OCI-LY1 (cell line): ENCODE results near the gene ZCCHC3.
"Not testable (repeated sequence)": the region's sequence is repeated elsewhere in the genome, so short reads cannot be mapped to it uniquely, and the experiment has no call there.

Source experiments
- H2AFZ ChIP-seq: fragments of 200-600 bp; sonication (generic), shearing (Covaris generic); 2 replicates; pipeline ENCODE4 v1.6.0; 2014; ENCODE audit warnings: antibody characterized with exemption, mild to moderate bottlenecking, low read length
- H3F3A ChIP-seq: fragments of 200-600 bp; sonication (generic), shearing (Covaris generic); 2 replicates; pipeline ENCODE4 v1.6.0; 2014; ENCODE audit warnings: mild to moderate bottlenecking, antibody characterized with exemption, low read length, moderate library complexity; ENCODE audit not compliant: insufficient read depth
- H3K27ac ChIP-seq: fragments of 200-600 bp; sonication (generic); 2 replicates; pipeline ENCODE4 v1.5.1; 2014; ENCODE audit warnings: low read length, mixed run types, mild to moderate bottlenecking, low read depth; ENCODE audit not compliant: poor library complexity, severe bottlenecking
- H3K27me3 ChIP-seq: fragments of 200-600 bp; sonication (generic); 2 replicates; pipeline ENCODE4 v1.6.0; 2014; ENCODE audit warnings: antibody characterized with exemption, mild to moderate bottlenecking, low read length, moderate library complexity; ENCODE audit not compliant: insufficient read depth
- H3K36me3 ChIP-seq: fragments of 200-600 bp; sonication (generic); 2 replicates; pipeline ENCODE4 v1.6.1; 2014; ENCODE audit warnings: mild to moderate bottlenecking, antibody characterized with exemption, low read length, moderate library complexity, mixed read lengths; ENCODE audit not compliant: insufficient read depth
- H3K4me1 ChIP-seq: fragments of 200-600 bp; sonication (generic); 2 replicates; pipeline ENCODE4 v1.5.1; 2014; ENCODE audit warnings: mild to moderate bottlenecking, low read length, moderate library complexity; ENCODE audit not compliant: insufficient read depth, severe bottlenecking
- H3K4me2 ChIP-seq: fragments of 200-600 bp; sonication (generic), shearing (Covaris generic); 2 replicates; pipeline ENCODE4 v1.6.1; 2014; ENCODE audit warnings: low read length
- H3K4me3 ChIP-seq: fragments of 200-600 bp; sonication (generic); 2 replicates; pipeline ENCODE4 v1.5.1; 2014; ENCODE audit warnings: low read length, low read depth, mild to moderate bottlenecking, mixed read lengths; ENCODE audit not compliant: poor library complexity, severe bottlenecking
- H3K79me2 ChIP-seq: fragments of 200-600 bp; shearing (Covaris generic); 2 replicates; pipeline ENCODE4 v1.6.1; 2016; ENCODE audit warnings: mixed run types, low read length, mixed read lengths; ENCODE audit not compliant: insufficient read depth
- H3K9ac ChIP-seq: fragments of 200-600 bp; sonication (generic), shearing (Covaris generic); 2 replicates; pipeline ENCODE4 v1.6.1; 2014; ENCODE audit warnings: mild to moderate bottlenecking, low read length, mixed read lengths
- H3K9me2 ChIP-seq: fragments of 200-600 bp; sonication (generic), shearing (Covaris generic); 2 replicates; pipeline ENCODE4 v1.6.1; 2014; ENCODE audit warnings: low read depth, mild to moderate bottlenecking, low read length, mixed read lengths
- H3K9me3 ChIP-seq: fragments of 200-600 bp; shearing (Covaris generic); 2 replicates; pipeline ENCODE4 v1.6.1; 2014; ENCODE audit warnings: low read length, mixed read lengths
- H4K20me1 ChIP-seq: fragments of 200-600 bp; sonication (generic), shearing (Covaris generic); 2 replicates; pipeline ENCODE4 v1.6.0; 2016; ENCODE audit warnings: mild to moderate bottlenecking, low read length; ENCODE audit not compliant: insufficient read depth
- EZH2 ChIP-seq: fragments of 200-600 bp; sonication (generic), shearing (Covaris generic); IDR thresholded peaks from 2 replicates; pipeline ENCODE4 v1.8.0; 2017; ENCODE audit warnings: borderline replicate concordance, mixed run types, mild to moderate bottlenecking, antibody characterized with exemption, low read length, moderate library complexity, mixed read lengths
- TF ChIP-seq, protein P1 (sequence below): fragments of 200-600 bp; sonication (generic), shearing (Covaris generic); IDR thresholded peaks from 2 replicates; pipeline ENCODE4 v1.5.1; 2017; ENCODE audit warnings: mild to moderate bottlenecking, antibody characterized with exemption, low read length, moderate library complexity, mixed read lengths

ZCCHC3 gene

DNA sequence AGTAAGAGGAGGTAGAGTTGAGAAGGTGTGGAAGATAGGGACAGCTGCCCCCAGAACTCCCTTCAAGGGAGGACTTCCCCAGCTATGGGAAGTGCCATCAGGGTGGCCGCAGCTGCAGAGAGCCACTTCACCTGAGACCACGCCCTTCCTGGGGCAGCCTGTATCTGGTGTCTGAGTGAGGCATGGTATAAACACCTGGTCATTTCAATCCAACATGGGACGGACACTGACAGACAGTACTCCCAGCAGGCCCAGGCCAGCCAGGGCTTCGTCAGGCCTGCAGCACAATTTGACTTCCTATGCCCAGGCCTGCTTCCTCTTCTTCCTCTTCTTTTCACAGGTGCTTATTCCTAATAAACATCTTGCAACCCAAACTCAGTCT, 32.5 kb downstream of the ZCCHC3 start:
- H4K20me1 ChIP-seq = no peaks in the 10 kb centered on the region
- H3K4me1 ChIP-seq = peaks cover 29% of the 10 kb centered on the region
- H3F3A ChIP-seq = no peaks in the 10 kb centered on the region
- H3K4me2 ChIP-seq = peak overlapping the region; percentile 85; the same call in 1 of the 2 replicates
- no peaks in the 10 kb centered on the region for H3K79me2 ChIP-seq
- peaks cover 4% of the 10 kb centered on the region; the same call in 1 of the 2 replicates for H3K36me3 ChIP-seq
- peak overlapping the region; percentile 52 for H3K27ac ChIP-seq
- TF ChIP-seq EZH2 = no peak
- TF ChIP-seq, protein P1, sequence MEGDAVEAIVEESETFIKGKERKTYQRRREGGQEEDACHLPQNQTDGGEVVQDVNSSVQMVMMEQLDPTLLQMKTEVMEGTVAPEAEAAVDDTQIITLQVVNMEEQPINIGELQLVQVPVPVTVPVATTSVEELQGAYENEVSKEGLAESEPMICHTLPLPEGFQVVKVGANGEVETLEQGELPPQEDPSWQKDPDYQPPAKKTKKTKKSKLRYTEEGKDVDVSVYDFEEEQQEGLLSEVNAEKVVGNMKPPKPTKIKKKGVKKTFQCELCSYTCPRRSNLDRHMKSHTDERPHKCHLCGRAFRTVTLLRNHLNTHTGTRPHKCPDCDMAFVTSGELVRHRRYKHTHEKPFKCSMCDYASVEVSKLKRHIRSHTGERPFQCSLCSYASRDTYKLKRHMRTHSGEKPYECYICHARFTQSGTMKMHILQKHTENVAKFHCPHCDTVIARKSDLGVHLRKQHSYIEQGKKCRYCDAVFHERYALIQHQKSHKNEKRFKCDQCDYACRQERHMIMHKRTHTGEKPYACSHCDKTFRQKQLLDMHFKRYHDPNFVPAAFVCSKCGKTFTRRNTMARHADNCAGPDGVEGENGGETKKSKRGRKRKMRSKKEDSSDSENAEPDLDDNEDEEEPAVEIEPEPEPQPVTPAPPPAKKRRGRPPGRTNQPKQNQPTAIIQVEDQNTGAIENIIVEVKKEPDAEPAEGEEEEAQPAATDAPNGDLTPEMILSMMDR = no peak
- no peak overlapping the region for H3K4me3 ChIP-seq
- no peaks in the 10 kb centered on the region for H3K9me3 ChIP-seq
- no peaks in the 10 kb centered on the region for H3K27me3 ChIP-seq
- H3K9ac ChIP-seq = no peak overlapping the region
- no peaks in the 10 kb centered on the region for H3K9me2 ChIP-seq
- H2AFZ ChIP-seq = no peak overlapping the region

DNA sequence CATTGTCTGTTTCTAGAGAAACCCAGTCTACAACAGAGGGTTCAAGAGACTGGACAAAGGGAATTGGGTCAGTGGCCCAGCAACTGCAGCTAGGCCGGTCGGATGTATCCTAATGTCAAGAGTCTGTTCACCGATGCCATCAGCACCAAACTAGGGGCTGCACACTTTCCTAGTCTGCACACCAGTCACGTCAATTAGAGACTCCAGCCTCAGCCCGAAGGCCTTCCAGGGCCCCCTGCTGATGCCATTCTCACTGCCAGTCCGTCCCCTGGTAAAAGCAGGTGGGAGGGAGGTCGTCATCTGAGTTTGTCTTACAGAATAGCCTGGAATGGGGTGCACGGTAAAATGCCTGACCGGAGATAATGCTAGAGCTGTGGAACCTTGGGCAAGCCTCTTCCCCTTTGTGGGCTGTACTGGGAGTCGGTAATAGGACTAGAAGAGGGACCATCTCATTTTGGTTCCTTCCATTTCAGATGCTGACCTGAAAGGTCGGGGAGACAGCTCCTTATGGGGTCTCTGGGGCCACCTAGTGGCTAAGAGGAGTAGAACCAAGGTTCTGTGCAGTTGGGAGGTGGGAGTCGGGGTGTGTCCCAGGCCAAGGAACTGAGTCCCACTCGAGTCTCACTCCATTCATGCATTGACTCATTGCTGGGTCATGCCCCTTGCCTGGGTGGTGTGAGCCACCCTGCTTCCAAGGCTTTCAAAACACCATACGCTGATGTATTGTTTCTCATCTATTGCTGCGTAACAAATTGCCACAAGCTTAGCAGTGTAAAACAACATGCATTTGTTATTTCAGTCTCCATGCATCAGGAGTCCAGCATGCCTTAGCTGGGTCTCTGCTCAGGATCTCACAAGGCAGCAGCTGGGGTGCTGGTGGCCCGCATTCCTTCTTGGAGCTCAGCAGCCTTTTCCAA, 33.1 kb downstream of the ZCCHC3 start:
- no peak overlapping the region for H3K4me2 ChIP-seq

DNA sequence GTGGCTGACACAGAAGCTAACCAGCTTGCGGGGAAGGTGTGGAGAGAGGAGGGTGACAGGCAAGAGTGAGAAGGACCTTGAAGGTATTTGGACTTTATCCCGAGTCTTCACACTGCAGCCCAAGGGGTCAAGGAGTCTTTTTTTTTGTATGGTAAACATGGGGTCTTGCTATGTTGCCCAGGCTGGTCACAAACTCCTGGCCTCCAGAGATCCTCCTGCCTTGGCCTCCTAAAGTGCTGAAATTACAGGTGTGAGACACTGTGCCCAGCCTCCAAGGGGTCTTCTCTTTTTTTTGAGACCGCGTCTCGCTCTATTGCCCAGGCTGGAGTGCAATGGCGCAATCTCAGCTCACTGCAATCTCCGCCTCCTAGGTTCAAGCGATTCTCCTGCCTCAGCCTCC, 37.2 kb downstream of the ZCCHC3 start:
- TF ChIP-seq EZH2 = no peak
- TF ChIP-seq, protein P1 = no peak
- peaks cover 8% of the 10 kb centered on the region for H3K4me1 ChIP-seq
- no peak overlapping the region for H3K27ac ChIP-seq
- no peaks in the 10 kb centered on the region for H3F3A ChIP-seq
- H3K4me3 ChIP-seq = no peak overlapping the region
- no peaks in the 10 kb centered on the region for H3K9me3 ChIP-seq
- peaks cover 4% of the 10 kb centered on the region; the same call in 1 of the 2 replicates for H3K36me3 ChIP-seq
- H3K4me2 ChIP-seq = no peak overlapping the region
- H2AFZ ChIP-seq = no peak overlapping the region
- no peaks in the 10 kb centered on the region for H4K20me1 ChIP-seq
- H3K79me2 ChIP-seq = no peaks in the 10 kb centered on the region
- H3K9me2 ChIP-seq = no peaks in the 10 kb centered on the region
- no peak overlapping the region for H3K9ac ChIP-seq
- H3K27me3 ChIP-seq = no peaks in the 10 kb centered on the region

More for the DNA sequence above, 33.1 kb downstream of the ZCCHC3 start:
- H3K36me3 ChIP-seq = peaks cover 4% of the 10 kb centered on the region; the same call in 1 of the 2 replicates
- no peak overlapping the region for H3K4me3 ChIP-seq
- no peak overlapping the region for H3K9ac ChIP-seq
- H3K27ac ChIP-seq = peak overlapping the region; percentile 9
- H3K79me2 ChIP-seq = no peaks in the 10 kb centered on the region
- no peaks in the 10 kb centered on the region for H3F3A ChIP-seq
- H3K27me3 ChIP-seq = no peaks in the 10 kb centered on the region
- no peaks in the 10 kb centered on the region for H3K9me2 ChIP-seq
- no peaks in the 10 kb centered on the region for H4K20me1 ChIP-seq
- peaks cover 29% of the 10 kb centered on the region for H3K4me1 ChIP-seq
- H2AFZ ChIP-seq = no peak overlapping the region
- TF ChIP-seq EZH2 = no peak
- TF ChIP-seq, protein P1 = peak; percentile 85
- H3K9me3 ChIP-seq = no peaks in the 10 kb centered on the region

DNA sequence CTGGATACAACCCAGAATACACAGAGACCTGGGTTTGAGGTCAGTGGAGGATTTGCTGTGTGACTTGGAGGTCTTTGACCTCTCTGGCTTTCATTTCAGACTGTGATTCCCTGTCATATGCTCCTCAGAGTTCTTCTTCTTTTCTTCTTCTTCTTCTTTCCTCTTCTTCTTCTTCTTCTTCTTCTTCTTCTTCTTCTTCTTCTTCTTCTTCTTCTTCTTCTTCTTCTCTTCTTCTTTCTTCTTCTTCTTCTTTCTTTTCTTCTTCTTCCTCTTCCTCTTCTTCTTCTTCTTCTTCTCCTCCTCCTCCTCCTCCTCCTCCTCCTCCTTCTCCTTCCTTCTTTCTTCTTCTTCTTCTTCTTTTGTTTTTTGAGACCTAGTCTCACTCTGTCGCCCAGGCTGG, 38.7 kb downstream of the ZCCHC3 start:
- not testable (repeated sequence) for H3K79me2 ChIP-seq, H3K9ac ChIP-seq, H4K20me1 ChIP-seq, H3K4me3 ChIP-seq, H3K4me1 ChIP-seq, H3K27me3 ChIP-seq, H3K36me3 ChIP-seq, H3K9me3 ChIP-seq, H3K4me2 ChIP-seq, H3K27ac ChIP-seq, H3F3A ChIP-seq, H3K9me2 ChIP-seq, H2AFZ ChIP-seq
